K562 (cell line): ENCODE data around the gene MSGN1. TPM values are rescaled to one million over a fixed set of nuclear protein-coding genes. Genes with fewer than 3 reads are reported as not detected.

ENCODE experiments used
- PTTG1 ChIP-seq: fragments of 450-650 bp; IDR thresholded peaks from 2 replicates; pipeline ENCODE4 v1.6.1; 2016; ENCODE audit warnings: low read depth, mild to moderate bottlenecking, missing genetic modification characterization, missing compliant biosample characterization
- USF1 ChIP-seq: sonication (generic); formaldehyde crosslinking; IDR thresholded peaks from 2 replicates; pipeline ENCODE4 v1.9.0; 2022; ENCODE audit warnings: mild to moderate bottlenecking, missing genetic modification reagents
- ZNF124 ChIP-seq: sonication (generic); formaldehyde crosslinking; IDR thresholded peaks from 2 replicates; pipeline ENCODE4 v1.8.1; 2022; ENCODE audit warnings: missing genetic modification reagents
- polyA plus RNA-seq, 8 experiments: library from polyadenylated mRNA; depleted of rRNA in 4 of 8; stranded (reverse) in 5 of 8; unstranded in 3 of 8; fragments of >200 nt; fragmentation: Nextera tagmentation in 2 of 8; fragmentation: Illumina TruSeq in 1 of 8; extraction: Ambion mirVana in 2 of 8; extraction: Trizol in 1 of 8; gene quantifications; 2 replicates each; pipeline versions ENCODE4 v1.2.1 to v1.2.3, GENCODE V29; 2011 to 2014; ENCODE audit warnings: inconsistent platforms in 1 of 8, missing spikeins in 1 of 8
- total RNA-seq, 7 experiments: library from RNA; depleted of rRNA in 6 of 7; stranded (reverse); fragments of >200 nt in 6 of 7; fragmentation: Illumina TruSeq in 2 of 7; extraction: Trizol in 2 of 7; gene quantifications; 2 replicates each; pipeline versions ENCODE4 v1.2.1 to v1.2.3, GENCODE V29; 2011 to 2021; ENCODE audit warnings: low replicate concordance in 1 of 7

Gene MSGN1
- total and polyA plus RNA-seq, 9 of the 15 experiments (the other 6 are each of a cell fraction or from before 2014, with no cell fraction given), result not detected

- TF ChIP-seq USF1 (no peak), PTTG1 (tag) (no peak), ZNF124 (CRISPR knock-in tag) (no peak)
Observed at GRCh38 chr2:17867133-17867532, 50.9 kb downstream of the MSGN1 start (continued).

Other genes starting within 250 kb of the MSGN1 start
- gene SMC6, start 62.6 kb upstream of the MSGN1 start, total RNA-seq (2014; rRNA removed), result 38.4 and 42.9 TPM in 2 replicates
- 71.1 and 84.3 TPM in 2 replicates for gene SMC6, start 62.6 kb upstream of the MSGN1 start, total RNA-seq (2014; rRNA removed; fragmentation: Illumina TruSeq; extraction: Trizol)
- 68.5 and 75.9 TPM in 2 replicates for gene SMC6, start 62.6 kb upstream of the MSGN1 start, total RNA-seq (2015; rRNA removed; fragmentation: Illumina TruSeq; extraction: Trizol)
- gene SMC6, start 62.6 kb upstream of the MSGN1 start, total RNA-seq (2021), result 46.6 and 51.5 TPM in 2 replicates
- 34.3 and 47.7 TPM in 2 replicates for gene SMC6, start 62.6 kb upstream of the MSGN1 start, polyA plus RNA-seq (2011; rRNA removed)
- gene SMC6, start 62.6 kb upstream of the MSGN1 start, polyA plus RNA-seq (2014; fragmentation: Illumina TruSeq; extraction: Trizol), result 41.8 and 55.6 TPM in 2 replicates
- 10 to 100 TPM; 14.2 to 18.5 TPM for gene SMC6, start 62.6 kb upstream of the MSGN1 start, polyA plus RNA-seq (2014; fragmentation: Nextera tagmentation; extraction: Ambion mirVana)
- 41.1 and 44.1 TPM in 2 replicates for gene SMC6, start 62.6 kb upstream of the MSGN1 start, polyA plus RNA-seq (2014; rRNA removed)
- 17.7 and 21.4 TPM in 2 replicates for gene GEN1, start 62.3 kb upstream of the MSGN1 start, total RNA-seq (2014; rRNA removed)
- gene GEN1, start 62.3 kb upstream of the MSGN1 start, total RNA-seq (2014; rRNA removed; fragmentation: Illumina TruSeq; extraction: Trizol), result 32.6 and 38.2 TPM in 2 replicates
- gene GEN1, start 62.3 kb upstream of the MSGN1 start, total RNA-seq (2015; rRNA removed; fragmentation: Illumina TruSeq; extraction: Trizol), result 34.0 and 36.8 TPM in 2 replicates
- gene GEN1, start 62.3 kb upstream of the MSGN1 start, total RNA-seq (2021), result 28.2 and 29.7 TPM in 2 replicates
- gene GEN1, start 62.3 kb upstream of the MSGN1 start, polyA plus RNA-seq (2011; rRNA removed), result 28.6 and 39.7 TPM in 2 replicates
- gene GEN1, start 62.3 kb upstream of the MSGN1 start, polyA plus RNA-seq (2014; fragmentation: Illumina TruSeq; extraction: Trizol), result 24.1 and 24.5 TPM in 2 replicates
- gene GEN1, start 62.3 kb upstream of the MSGN1 start, polyA plus RNA-seq (2014; fragmentation: Nextera tagmentation; extraction: Ambion mirVana), result 10 to 100 TPM in 1 of 2 experiments, 1 to 10 TPM in 1; 8.6 to 12.4 TPM
- 16.5 and 21.6 TPM in 2 replicates for gene GEN1, start 62.3 kb upstream of the MSGN1 start, polyA plus RNA-seq (2014; rRNA removed)
- 0.24 and 0.45 TPM in 2 replicates for gene KCNS3, start 62.2 kb downstream of the MSGN1 start, total RNA-seq (2014; rRNA removed)
- 0.29 and 0.40 TPM in 2 replicates for gene KCNS3, start 62.2 kb downstream of the MSGN1 start, total RNA-seq (2014; rRNA removed; fragmentation: Illumina TruSeq; extraction: Trizol)
- gene KCNS3, start 62.2 kb downstream of the MSGN1 start, total RNA-seq (2015; rRNA removed; fragmentation: Illumina TruSeq; extraction: Trizol), result 0.19 and 0.25 TPM in 2 replicates
- gene KCNS3, start 62.2 kb downstream of the MSGN1 start, total RNA-seq (2021), result 0.25 and 0.75 TPM in 2 replicates
- 0.28 and 0.49 TPM in 2 replicates for gene KCNS3, start 62.2 kb downstream of the MSGN1 start, polyA plus RNA-seq (2011; rRNA removed)
- gene KCNS3, start 62.2 kb downstream of the MSGN1 start, polyA plus RNA-seq (2014; fragmentation: Illumina TruSeq; extraction: Trizol), result 0.19 and 0.28 TPM in 2 replicates
- under 1 TPM; 0.01 to 0.18 TPM for gene KCNS3, start 62.2 kb downstream of the MSGN1 start, polyA plus RNA-seq (2014; fragmentation: Nextera tagmentation; extraction: Ambion mirVana)
- 0.08 and 0.20 TPM in 2 replicates for gene KCNS3, start 62.2 kb downstream of the MSGN1 start, polyA plus RNA-seq (2014; rRNA removed)